D721Med (cell line): Measurements from ENCODE around the gene TUT4.

Experiments
- DNase-seq: peaks from one replicate; pipeline ENCODE4 v3.0.0; 2011; ENCODE audit warnings: low spot score; ENCODE audit not compliant: insufficient read length
- FAIRE-seq: peaks from 2 replicates; lab custom pipeline; 2011; peaks lifted over from hg19 to GRCh38; lab: Jason Lieb, UNC
- CTCF ChIP-seq: IDR thresholded peaks from 2 replicates; pipeline ENCODE4 v1.5.1; 2012; ENCODE audit warnings: mild to moderate bottlenecking, control low read depth; ENCODE audit not compliant: insufficient read depth; ENCODE audit errors: missing control alignments

TUT4 gene

GRCh38 chr1:52454779-52455178 is 98.1 kb downstream of the TUT4 start:
- FAIRE-seq (no peak), DNase-seq (no peak)

GRCh38 chr1:52454127-52454526 is 98.8 kb downstream of the TUT4 start:
- no peak for DNase-seq
- TF ChIP-seq CTCF: no peak
- no peak for FAIRE-seq

More at GRCh38 chr1:52454779-52455178, 98.1 kb downstream of the TUT4 start:
- TF ChIP-seq CTCF: no peak

GRCh38 chr1:52444463-52444862 is 108.4 kb downstream of the TUT4 start:
- TF ChIP-seq CTCF: no peak
- DNase-seq (no peak), FAIRE-seq (no peak)

GRCh38 chr1:52439976-52440375 is 112.9 kb downstream of the TUT4 start:
- no peak for TF ChIP-seq CTCF
- DNase-seq (no peak), FAIRE-seq (no peak)

GRCh38 chr1:52436817-52437216 is 116.1 kb downstream of the TUT4 start:
- DNase-seq: no peak
- TF ChIP-seq CTCF: no peak
- FAIRE-seq: no peak

- TF ChIP-seq CTCF: no peak
- FAIRE-seq: no peak
- DNase-seq: no peak
Observed at GRCh38 chr1:52435650-52436049, 117.2 kb downstream of the TUT4 start.

GRCh38 chr1:52435211-52435610 is 117.7 kb downstream of the TUT4 start:
- FAIRE-seq (no peak), DNase-seq (no peak)
- no peak for TF ChIP-seq CTCF
